Transverse colon (tissue), 4 donors: ENCODE measurements around the gene LRFN2. TPM values are rescaled to one million over a fixed set of nuclear protein-coding genes. Genes with fewer than 3 reads are reported as not detected.

Source experiments
- DNase-seq: peaks from one replicate; pipeline ENCODE4 v3.0.0-alpha.2; 2019
- H3K27ac ChIP-seq, 4 donors: fragments of 200-600 bp; sonication (generic); 2 replicates each; pipeline ENCODE4 v1.5.1; 2016 to 2018; ENCODE audit warnings: inconsistent platforms in 4 of 4
- H3K27me3 ChIP-seq: fragments of 200-600 bp; sonication (generic); 2 replicates; pipeline ENCODE4 v1.5.1; 2017; ENCODE audit warnings: inconsistent platforms
- H3K36me3 ChIP-seq, 4 donors: fragments of 200-600 bp; sonication (generic); 2 replicates each; pipeline ENCODE4 v1.5.1; 2017 to 2019; ENCODE audit warnings: inconsistent platforms in 4 of 4
- H3K4me1 ChIP-seq, 4 donors: fragments of 200-600 bp; sonication (generic); 2 replicates each; pipeline ENCODE4 v1.5.1; 2017 to 2020; ENCODE audit warnings: inconsistent platforms in 4 of 4
- H3K4me3 ChIP-seq, 4 donors: fragments of 200-600 bp; sonication (generic); 1 replicate in 1 of 4; 2 replicates in 3 of 4; pipeline versions ENCODE4 v1.5.1 to v1.6.1; 2017 to 2019; ENCODE audit warnings: inconsistent platforms in 4 of 4
- H3K9me3 ChIP-seq, 2 donors: fragments of 200-600 bp; sonication (generic); 2 replicates each; pipeline ENCODE4 v1.5.1; 2017 to 2019; ENCODE audit warnings: inconsistent platforms in 2 of 2
- CTCF ChIP-seq, 5 experiments: fragments of 200-600 bp in 3 of 5; fragments of 450-650 bp in 2 of 5; sonication (generic) in 3 of 5; IDR thresholded peaks; 1 replicate in 2 of 5; 2 replicates in 3 of 5; pipeline ENCODE4 v1.5.1; 2016 to 2017; ENCODE audit warnings: antibody characterized with exemption in 5 of 5, inconsistent platforms in 3 of 5, mild to moderate bottlenecking in 2 of 5, moderate library complexity in 1 of 5
- EP300 ChIP-seq: sonication (generic); formaldehyde crosslinking; IDR thresholded peaks from one replicate; pipeline ENCODE4 v1.6.1; 2017; ENCODE audit warnings: antibody characterized with exemption, low read depth
- POLR2A ChIP-seq: fragments of 450-650 bp; IDR thresholded peaks from one replicate; pipeline ENCODE4 v1.6.1; 2016; ENCODE audit warnings: antibody characterized with exemption, mild to moderate bottlenecking, moderate library complexity
- POLR2AphosphoS5 ChIP-seq, 3 donors: sonication (generic); formaldehyde crosslinking; IDR thresholded peaks; one replicate each; pipeline ENCODE4 v1.6.1; 2016; ENCODE audit warnings: antibody characterized with exemption in 3 of 3
- WGBS, 2 donors: methylation state at CpG; one replicate each; pipeline ENCODE4 v1.1.5; 2018; ENCODE audit warnings: low coverage in 1 of 2; 5-methylcytosine and 5-hydroxymethylcytosine counted together
- in situ Hi-C, 4 donors: fragments of 200-750 bp; cut with MboI; loops; one replicate each; pipeline versions ENCODE4 v1.15.0 to v1.15.1; 2017; ENCODE audit warnings: low sequenced_read_pairs in 3 of 4, low pct_ligation_motif_present in 1 of 4, low pct_unique_long_range_greater_than_20kb in 1 of 4
- intact Hi-C: fragments of 100-400 bp; cut with DNase I; formaldehyde crosslinking; loops from one replicate; pipeline ENCODE4 v1.15.1; 2023; ENCODE audit warnings: low total_unique reads
- total RNA-seq, 4 donors: library from RNA; depleted of rRNA; stranded (reverse); fragments of >200 nt; gene quantifications; one replicate each; pipeline ENCODE4 v1.1.0, GENCODE V29; 2016

The LRFN2 gene
- total RNA-seq, 4 donors from 2014 or later: 0.40 to 0.41 TPM; not detected in 2

DNA sequence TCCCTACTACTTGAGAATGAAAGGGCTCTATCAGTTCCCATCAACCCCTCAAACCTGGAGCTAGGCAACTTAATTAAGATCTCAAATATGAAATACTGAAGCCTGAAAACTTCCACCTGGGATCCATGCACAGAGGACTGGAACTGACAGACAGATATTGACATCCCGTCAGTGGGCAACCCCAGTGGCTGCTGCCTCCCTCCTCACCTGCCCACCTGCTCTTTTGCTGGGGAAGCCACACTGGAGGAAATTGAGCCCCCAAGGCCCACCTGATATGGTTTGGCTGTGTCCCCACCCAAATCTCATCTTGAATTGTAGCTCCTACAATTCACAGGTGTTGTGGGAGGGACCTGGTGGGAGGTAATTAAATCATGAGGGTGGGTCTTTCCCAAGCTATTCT lies 192.8 kb downstream of the LRFN2 start:
- intact Hi-C loops: no loop called here
- in situ Hi-C loops: no loop called here
- no peak for TF ChIP-seq POLR2AphosphoS5 (IDR thresholded peaks at IDR 0.05)
- no peak for TF ChIP-seq POLR2A
- no peak for TF ChIP-seq EP300
- no peak for TF ChIP-seq CTCF (IDR thresholded peaks at IDR 0.05)

DNA sequence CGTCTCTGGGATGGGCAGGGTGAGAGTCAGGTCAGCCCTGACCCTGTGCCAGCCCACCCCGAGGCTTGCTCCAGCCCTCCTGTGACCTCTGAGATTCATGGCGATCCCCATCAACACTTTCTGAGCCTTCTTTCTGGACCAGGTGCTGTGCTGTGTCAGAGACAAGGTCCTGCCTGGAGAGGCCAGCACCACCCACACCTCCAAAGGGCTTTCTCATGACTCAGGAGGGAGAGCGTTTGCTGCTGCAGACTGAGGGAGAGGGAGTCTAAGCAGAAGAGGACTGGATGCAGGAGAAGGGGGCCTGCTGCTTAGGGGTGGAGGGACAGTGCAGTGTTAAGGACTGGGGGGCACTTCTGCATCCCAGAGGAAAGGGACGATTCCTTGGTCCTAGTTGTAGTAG lies 193.5 kb downstream of the LRFN2 start:
- no peak for TF ChIP-seq CTCF (IDR thresholded peaks at IDR 0.05)
- TF ChIP-seq POLR2A: no peak
- no peak for DNase-seq

More for the DNA sequence above, 192.8 kb downstream of the LRFN2 start:
- Histone ChIP-seq H3K9me3 (no peaks in the 10 kb centered on the region), H3K27ac (no peak overlapping the region), H3K36me3 (no peaks in the 10 kb centered on the region), H3K4me3 (no peak overlapping the region), H3K4me1 (no peaks in the 10 kb centered on the region), H3K27me3 (peaks cover 11% of the 10 kb centered on the region)
- no peak for DNase-seq
- WGBS, 2 donors: 100% methylated on average over 1 of the region's 1 CpG; no CpG with 5 or more reads in 1 of the 2 donors

GRCh38 chr6:40392589-40392988 lies 194.6 kb downstream of the LRFN2 start:
- H3K36me3 ChIP-seq: no peaks in the 10 kb centered on the region
- H3K4me1 ChIP-seq: no peaks in the 10 kb centered on the region
- in situ Hi-C loops: no loop called here
- H3K27ac ChIP-seq: no peak overlapping the region
- peaks cover 11% of the 10 kb centered on the region for H3K27me3 ChIP-seq
- no peaks in the 10 kb centered on the region for H3K9me3 ChIP-seq
- WGBS, 2 donors: 92 to 100% methylated on average over 1 to 13 of the region's 16 CpGs
- TF ChIP-seq CTCF (IDR thresholded peaks at IDR 0.05) (no peak), EP300 (no peak), POLR2AphosphoS5 (IDR thresholded peaks at IDR 0.05) (no peak), POLR2A (no peak)
- intact Hi-C loops: no loop called here
- DNase-seq: no peak
- H3K4me3 ChIP-seq: no peak overlapping the region

More for the DNA sequence above, 193.5 kb downstream of the LRFN2 start:
- Histone ChIP-seq H3K27me3 (peaks cover 11% of the 10 kb centered on the region), H3K4me1 (no peaks in the 10 kb centered on the region), H3K4me3 (no peak overlapping the region), H3K27ac (no peak overlapping the region), H3K36me3 (no peaks in the 10 kb centered on the region), H3K9me3 (no peaks in the 10 kb centered on the region)
- intact Hi-C loops: no loop called here
- 51% methylated on average over 5 of the region's 5 CpGs; no CpG with 5 or more reads in 1 of the 2 donors for WGBS, 2 donors
- in situ Hi-C loops: no loop called here

GRCh38 chr6:40391851-40392517 lies 195.2 kb downstream of the LRFN2 start:
- DNase-seq: no peak
- 84% methylated on average over 13 of the region's 40 CpGs; no CpG with 5 or more reads in 1 of the 2 donors for WGBS, 2 donors
- Histone ChIP-seq H3K36me3 (no peaks in the 10 kb centered on the region), H3K27me3 (peaks cover 11% of the 10 kb centered on the region), H3K4me1 (no peaks in the 10 kb centered on the region), H3K27ac (no peak overlapping the region), H3K4me3 (no peak overlapping the region), H3K9me3 (no peaks in the 10 kb centered on the region)
- intact Hi-C loops (no loop called here), in situ Hi-C loops (no loop called here)
- TF ChIP-seq CTCF (IDR thresholded peaks at IDR 0.05) (no peak), POLR2A (no peak), POLR2AphosphoS5 (IDR thresholded peaks at IDR 0.05) (no peak), EP300 (no peak)
